SK-N-DZ (cell line): ENCODE data around the gene MAP3K10. TPM values are rescaled to one million over a fixed set of nuclear protein-coding genes. Genes with fewer than 3 reads are reported as not detected.
"Not testable (repeated sequence)": the region's sequence is repeated elsewhere in the genome, so short reads cannot be mapped to it uniquely, and the experiment has no call there.

ENCODE experiments used
- DNase-seq: peaks from one replicate; pipeline ENCODE4 v3.0.0-alpha.2; 2015; ENCODE audit warnings: low spot score
- polyA plus RNA-seq, 2 experiments: library from polyadenylated mRNA; depleted of rRNA; stranded (reverse); fragments of >200 nt; gene quantifications; 2 replicates each; pipeline ENCODE4 v1.2.3, GENCODE V29; 2014

MAP3K10 gene
- polyA plus RNA-seq (2014; cell fraction: cytosol; rRNA removed), result 6.0 and 10.4 TPM in 2 replicates
- 45.1 and 55.5 TPM in 2 replicates for polyA plus RNA-seq (2014; cell fraction: nucleus; rRNA removed)

GRCh38 chr19:40190891-40191835, at the start of gene MAP3K10:
MAP3K10 (plus strand) TSS chr19:40191426; CDS start chr19:40192032, 606 bp downstream.
- peak; percentile 62 for DNase-seq

GRCh38 chr19:40141551-40141950, 49.7 kb upstream of the MAP3K10 start:
- DNase-seq, result no peak

- no peak for DNase-seq
Observed at GRCh38 chr19:40143612-40144011, 47.6 kb upstream of the MAP3K10 start.

GRCh38 chr19:40144151-40144550, 47.1 kb upstream of the MAP3K10 start:
- DNase-seq, result no peak

- no peak for DNase-seq
Observed at GRCh38 chr19:40144947-40145748, 46.1 kb upstream of the MAP3K10 start.

- DNase-seq, result not testable (repeated sequence)
Observed at GRCh38 chr19:40145749-40146029, 45.5 kb upstream of the MAP3K10 start.

GRCh38 chr19:40147338-40147692, 43.9 kb upstream of the MAP3K10 start:
- DNase-seq, result no peak

- no peak for DNase-seq
Observed at GRCh38 chr19:40147693-40148347, 43.4 kb upstream of the MAP3K10 start.

- DNase-seq, result no peak
Observed at GRCh38 chr19:40149501-40149900, 41.7 kb upstream of the MAP3K10 start.

GRCh38 chr19:40150170-40150569, 41.1 kb upstream of the MAP3K10 start:
- no peak for DNase-seq

- no peak for DNase-seq
Observed at GRCh38 chr19:40154121-40154680, 37.0 kb upstream of the MAP3K10 start.

- peak; percentile 21 for DNase-seq
Observed at GRCh38 chr19:40155749-40156265, 35.4 kb upstream of the MAP3K10 start.

GRCh38 chr19:40157059-40157458, 34.2 kb upstream of the MAP3K10 start:
- no peak for DNase-seq

GRCh38 chr19:40159744-40160143, 31.5 kb upstream of the MAP3K10 start:
- DNase-seq, result no peak

GRCh38 chr19:40162104-40162503, 29.1 kb upstream of the MAP3K10 start:
- DNase-seq, result no peak

GRCh38 chr19:40163541-40164129, 27.6 kb upstream of the MAP3K10 start:
- DNase-seq, result no peak

- DNase-seq, result peak; percentile 75
Observed at GRCh38 chr19:40165362-40165937, 25.8 kb upstream of the MAP3K10 start.

- not testable (repeated sequence) for DNase-seq
Observed at GRCh38 chr19:40169482-40170302, 21.5 kb upstream of the MAP3K10 start.

GRCh38 chr19:40170303-40170989, 20.8 kb upstream of the MAP3K10 start:
- not testable (repeated sequence) for DNase-seq
